ENCODE results near the gene FSHR.

GRCh38 chr2:49041061-49041460 lies 113.3 kb downstream of the FSHR start:
- TF ChIP-seq CTCF (conservative IDR thresholded peaks at IDR 0.05; ENCODE audit: low read depth, low read length) (no peak), EZH2 (IDR thresholded peaks at IDR 0.05; ENCODE audit: borderline replicate concordance, low read depth, low read length, poor library complexity, severe bottlenecking) (no peak)

Data from A673 (cell line).